HG03442 (cell line): Measurements from ENCODE around the gene DHRS11.

Experiments
- ATAC-seq: cut with Tn5 transposase; IDR thresholded peaks from one replicate; pipeline ENCODE4 v1.9.1; 2021; ENCODE audit warnings: mild to moderate bottlenecking, moderate library complexity; ENCODE audit not compliant: unreplicated experiment

The DHRS11 gene

DNA sequence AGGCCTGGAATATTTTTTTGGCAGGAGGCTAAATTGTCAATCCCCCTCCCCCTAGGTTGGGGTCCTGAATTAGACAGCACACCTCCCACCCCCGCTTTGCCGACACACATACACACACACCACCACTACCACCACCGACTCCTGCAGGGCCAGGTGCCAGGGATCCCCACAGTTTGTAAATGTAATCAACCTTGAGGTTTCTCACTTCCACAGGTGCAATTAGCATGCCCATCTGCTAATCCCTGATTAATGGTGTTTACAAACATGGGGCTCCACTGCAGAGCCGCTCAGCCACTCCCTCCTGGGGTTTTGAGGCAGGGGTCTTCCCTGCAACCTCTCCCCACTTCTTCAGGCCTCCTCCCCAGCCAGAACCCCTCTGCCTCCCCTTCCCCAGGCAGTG is 21.5 kb downstream of the DHRS11 start:
- no peak for ATAC-seq

DNA sequence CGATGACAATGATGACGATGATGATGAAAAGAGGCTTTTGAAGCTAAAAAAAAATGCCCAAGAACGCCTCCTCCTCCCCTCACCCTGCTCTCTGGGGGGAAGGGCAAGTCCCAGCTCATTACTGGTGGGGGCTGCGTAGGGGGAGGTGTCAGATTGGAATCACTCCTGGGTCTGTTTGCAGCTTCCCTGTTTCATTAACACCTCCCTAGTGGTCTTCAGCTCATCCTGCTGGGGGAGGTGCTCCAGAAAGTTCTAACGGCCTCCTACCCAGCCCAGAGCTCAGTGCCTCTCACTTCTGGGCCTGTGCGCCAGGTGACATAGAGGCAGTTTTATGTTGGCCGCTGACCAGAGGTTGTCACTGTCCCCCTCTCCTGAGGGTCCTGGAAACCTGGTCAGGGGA is 22.4 kb downstream of the DHRS11 start:
- no peak for ATAC-seq

DNA sequence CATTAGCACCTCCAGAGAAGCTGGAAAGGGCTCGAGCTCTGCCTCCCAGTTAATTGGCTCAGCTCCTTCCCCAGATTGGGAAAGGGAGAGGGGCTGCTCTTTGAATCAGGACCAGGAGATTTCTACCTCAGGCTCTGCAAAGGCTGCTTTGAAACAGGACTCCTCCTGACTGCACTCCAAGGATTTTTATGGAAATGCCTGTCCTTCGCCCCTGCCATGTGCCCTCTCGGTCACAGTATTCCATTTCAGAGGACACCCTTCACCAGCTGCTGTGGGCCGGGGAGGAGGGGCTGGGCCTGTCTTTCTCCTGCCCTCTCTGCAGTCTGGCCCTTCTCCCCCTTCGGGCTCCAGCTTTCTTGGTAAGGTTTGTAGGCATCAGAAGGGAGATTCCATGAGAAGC is 23.3 kb downstream of the DHRS11 start:
- no peak for ATAC-seq

DNA sequence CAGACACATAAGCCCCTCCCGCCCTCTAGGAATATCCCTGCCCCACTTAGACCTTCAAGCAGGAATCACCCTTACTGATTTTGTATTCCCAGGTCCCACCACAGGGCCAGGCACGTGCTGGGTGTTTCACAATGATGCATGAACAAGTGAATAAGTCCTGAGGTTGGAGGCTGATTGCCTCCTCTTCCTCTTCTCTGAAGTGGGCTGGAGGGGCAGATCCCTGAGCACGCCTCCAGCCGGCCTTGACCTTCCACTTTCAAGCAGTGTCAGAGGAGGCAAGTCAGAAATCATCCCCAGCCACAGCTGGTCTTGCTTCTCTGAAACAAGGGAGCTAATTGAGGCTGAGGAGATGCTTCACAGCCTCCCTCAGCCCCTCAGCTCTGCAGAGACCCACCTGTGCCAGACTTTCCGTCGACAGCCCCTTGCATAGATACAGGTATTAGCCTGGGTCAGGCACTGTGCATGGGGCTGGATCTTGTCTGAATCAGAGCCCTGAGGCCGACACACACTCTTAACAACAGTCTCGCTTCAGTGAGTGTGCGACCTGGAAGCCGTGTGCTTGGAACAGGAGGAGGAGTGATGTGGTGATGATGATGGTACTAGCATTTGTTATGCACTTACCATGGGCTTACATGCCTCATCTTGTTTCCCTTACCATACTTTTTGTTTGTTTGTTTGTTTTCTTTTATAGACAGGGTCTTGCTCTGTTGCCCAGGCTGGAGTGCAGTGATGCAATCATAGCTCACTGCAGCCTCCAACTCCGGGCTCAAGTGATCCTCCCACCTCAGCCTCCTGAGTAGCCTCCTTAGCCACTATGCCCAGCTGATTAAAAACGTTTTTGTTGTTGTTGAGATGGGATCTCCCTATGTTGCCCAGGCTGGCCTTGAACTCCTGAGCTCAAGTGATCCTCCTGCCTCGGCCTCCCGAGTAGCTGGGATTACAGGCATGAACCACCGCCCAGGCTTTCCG is 24.7 kb downstream of the DHRS11 start:
- ATAC-seq = no peak

DNA sequence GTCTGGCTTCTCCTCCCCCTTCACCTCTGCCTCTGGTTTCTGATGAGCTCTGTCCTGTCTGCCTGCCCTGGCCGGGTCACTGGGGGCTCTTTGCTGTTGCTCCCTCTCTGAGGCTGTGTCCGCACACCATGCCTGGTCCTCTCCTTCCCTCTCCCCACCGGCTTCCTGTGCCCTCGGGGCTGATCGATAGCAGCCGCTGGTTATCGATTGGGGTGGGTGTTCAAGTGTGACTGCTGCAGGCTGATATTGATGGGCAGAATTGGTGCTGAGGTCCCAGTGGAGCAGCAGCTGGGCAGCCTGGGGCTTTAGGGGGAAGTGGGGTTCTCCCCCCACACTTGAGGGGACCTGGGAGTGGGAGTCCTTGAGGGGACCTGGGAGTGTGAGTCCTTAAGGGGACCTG is 26.1 kb downstream of the DHRS11 start:
- no peak for ATAC-seq

DNA sequence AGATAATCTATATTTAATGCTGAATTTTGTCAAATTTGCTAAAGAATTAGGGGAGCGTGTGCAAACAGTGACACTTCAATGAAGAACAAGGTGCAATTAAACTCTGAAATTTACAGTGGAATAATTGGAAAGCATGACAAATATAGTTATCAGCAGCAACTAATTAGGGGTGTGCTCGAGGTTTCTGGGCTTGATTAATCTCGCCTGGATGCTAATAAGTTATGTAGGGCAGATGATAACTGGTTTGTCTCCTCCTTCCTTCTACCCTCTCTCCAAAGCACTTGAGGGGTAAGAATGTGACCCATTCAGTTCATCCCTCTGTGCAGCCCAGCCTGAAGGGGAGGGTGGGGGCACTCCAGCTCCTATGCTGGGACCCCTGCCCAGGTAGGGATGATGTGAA is 31.6 kb downstream of the DHRS11 start:
- no peak for ATAC-seq

DNA sequence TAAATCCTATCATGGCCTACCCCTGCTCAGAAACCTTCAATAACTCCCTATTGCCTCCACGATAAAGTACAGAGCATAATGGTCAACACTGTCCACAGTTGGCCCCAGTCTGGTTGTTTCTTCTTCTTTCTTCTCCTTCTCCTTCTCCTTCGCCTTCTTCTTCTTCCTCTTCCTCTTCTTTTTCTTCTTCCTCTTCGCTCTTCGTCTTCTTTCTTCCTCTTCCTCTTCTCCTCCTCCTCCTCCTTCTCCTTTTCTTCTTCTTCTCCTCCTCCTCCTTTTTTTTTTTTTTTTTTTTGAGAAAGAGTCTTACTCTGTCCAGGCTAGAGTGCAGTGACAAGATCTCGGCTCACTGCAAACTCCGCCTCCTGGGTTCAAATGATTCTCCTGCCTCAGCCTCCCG is 33.5 kb downstream of the DHRS11 start:
- ATAC-seq = no peak

DNA sequence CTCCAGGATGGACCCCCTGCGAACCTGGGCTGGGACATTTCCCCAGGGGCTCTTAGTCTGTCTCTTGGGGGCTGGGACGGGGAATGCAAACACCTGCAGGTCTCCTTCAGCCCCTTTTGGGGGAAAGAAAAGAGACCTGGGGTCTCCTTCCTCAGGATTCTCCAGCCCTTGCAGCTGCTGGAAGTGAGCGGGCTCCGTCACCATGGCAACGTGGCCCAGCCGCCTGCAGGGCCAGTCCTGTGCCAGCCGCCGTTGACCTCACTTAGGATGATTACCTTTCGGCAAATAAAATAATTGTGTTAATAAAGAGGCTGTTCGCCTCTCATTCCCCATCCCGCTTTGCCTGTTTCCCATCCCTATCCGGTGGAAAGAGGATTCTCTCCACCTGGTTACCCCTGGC is 35.4 kb downstream of the DHRS11 start:
- no peak for ATAC-seq

DNA sequence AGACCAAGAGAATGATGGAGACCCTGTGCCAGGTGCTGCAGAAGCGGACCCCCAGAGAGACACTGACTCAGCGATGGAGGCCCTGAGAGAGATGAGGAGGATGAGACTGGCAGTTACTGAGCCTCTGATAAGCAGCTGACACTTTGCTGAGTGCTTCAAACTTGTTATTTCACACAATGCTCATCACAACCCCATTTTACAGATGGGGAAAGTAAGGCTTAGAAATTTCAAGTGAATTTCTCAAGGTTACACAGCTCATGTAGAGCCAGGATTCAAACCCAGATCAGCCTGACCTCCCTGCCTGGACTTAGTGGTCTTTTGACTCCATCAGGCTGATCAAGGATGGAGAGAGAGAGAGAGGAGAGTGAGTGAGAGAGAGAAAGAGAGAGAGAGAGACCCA is 36.9 kb downstream of the DHRS11 start:
- no peak for ATAC-seq

DNA sequence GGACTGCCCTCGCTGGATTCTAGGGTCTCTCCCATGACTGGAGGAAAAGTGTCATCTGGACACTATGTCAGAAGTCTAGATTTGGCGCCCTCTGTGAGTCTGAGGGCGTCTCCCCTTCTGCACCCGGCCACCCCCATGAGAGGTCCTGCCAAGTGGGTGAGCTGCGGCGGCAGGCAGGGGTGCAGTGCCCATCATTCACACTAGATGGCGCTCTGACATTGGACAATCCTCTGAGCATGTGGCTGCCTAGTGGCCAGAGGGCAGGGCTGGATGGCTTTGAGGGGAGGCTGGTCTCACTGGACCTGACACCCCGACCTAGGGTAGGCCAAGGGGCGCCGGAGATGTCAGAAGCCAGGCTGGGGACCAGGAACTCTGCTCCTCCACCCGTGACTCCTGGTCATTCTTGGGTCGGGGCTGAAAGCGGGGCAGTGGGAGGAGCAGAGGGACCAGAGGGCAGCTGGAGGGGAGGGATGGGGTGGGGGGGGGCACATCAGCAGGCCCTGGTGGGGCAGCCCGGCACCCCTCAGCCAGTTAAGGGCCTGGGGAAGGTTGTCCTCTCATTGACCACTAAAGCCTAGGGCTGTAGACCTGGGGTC is 37.7 kb downstream of the DHRS11 start:
- ATAC-seq = no peak

DNA sequence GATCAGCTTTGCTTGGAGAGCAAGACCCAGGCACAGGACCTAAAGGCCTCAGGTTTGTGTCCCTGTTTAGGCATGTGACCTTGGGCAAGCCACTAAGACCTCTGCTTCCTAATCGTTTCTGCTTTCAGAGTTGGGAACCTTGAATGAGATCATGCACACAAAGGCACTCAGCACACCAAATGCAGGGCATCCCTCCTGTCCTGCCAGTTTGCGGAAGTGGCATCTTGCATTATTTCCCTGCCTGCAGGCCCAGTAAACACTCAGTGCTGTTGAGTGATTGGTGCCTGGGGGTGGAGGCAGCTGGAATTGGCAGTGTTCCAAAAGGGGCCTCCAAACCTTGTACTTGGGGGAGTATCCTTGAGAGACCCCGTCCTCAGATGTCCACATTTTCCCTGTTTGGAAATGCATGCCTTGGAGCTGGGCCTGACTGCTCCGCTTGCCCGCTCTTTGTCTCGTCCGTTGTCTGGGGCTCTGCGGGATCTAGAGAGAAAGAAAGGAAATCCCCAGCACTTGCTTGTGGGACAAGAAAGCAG is 38.4 kb downstream of the DHRS11 start:
- no peak for ATAC-seq

DNA sequence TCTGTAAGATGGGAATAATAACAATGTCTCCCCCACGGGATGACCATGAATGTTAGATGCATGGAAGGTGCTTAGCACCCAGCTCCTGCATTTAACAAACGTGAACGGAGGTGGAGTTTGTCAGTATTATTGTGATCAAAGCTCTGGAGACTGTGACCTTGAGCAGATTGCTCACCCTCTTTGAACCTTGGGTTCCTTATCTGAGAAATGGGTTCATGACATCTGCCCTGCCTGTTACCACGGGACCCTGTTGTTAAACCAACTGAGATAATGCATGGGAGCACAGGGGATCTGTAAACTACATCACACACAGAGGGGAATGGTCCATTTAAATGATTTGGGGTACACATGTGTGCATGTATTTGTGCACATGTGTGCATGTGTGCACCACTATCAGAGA is 39.3 kb downstream of the DHRS11 start:
- no peak for ATAC-seq

DNA sequence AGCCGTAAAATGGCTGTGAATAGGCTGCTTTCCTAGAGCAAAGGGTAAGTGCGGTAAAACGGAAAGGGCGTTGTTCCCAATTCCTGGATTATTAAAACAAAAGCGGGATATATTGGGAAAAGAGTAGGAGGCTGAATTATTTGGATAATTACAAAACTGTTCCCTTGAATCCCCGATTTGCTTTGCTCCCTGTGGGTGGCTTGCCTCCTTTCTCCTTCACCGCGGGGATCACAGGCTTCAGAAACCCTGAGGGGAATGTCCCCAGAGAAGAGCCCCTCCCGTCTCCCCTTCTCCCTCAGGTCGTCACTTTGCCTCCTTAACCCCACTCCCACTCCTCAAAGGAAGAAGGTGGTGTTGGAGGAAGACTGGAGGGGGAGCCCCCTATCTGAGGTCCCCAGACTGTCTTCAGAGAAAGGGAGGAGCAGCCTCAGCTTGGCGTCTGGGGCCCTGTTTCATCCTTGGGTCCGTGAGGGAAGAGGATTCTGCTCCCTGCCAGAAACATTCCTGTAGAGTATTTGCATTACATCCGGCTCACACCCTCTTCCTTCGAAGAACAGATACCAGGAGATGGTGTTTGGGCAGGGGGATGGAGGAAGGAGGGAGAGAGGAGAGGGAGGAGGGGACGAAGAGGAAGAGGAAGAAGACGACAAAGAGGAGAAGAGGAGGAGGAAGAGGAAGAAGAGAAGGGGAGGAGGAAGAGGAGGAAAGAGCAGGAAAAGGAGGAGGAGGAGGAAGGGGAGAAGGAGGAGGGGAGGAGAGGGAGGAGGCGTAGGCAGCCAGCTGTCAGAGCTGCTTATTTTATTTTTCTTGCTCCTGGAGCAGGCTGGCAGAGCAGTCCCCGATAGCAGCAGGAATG is 41.5 kb downstream of the DHRS11 start:
- ATAC-seq = no peak

DNA sequence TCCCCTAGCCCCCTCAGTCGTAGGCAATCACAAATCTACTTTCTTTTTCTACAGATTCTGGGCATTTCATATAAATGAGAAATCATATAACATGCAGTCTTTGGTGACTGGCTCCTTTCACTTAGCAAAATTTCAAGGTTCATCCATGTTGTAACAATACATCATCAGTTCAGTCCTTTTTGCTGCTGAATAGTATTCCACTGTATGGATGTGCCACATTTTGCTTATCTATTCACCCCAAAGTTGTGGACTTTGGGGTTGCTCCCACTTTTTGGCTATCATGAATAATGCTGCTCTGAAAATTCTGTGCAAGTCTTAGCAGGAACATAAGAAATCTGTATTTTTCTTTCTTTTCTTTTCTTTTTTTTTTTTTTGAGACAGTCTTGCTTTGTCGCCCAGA is 48.7 kb downstream of the DHRS11 start:
- no peak for ATAC-seq

DNA sequence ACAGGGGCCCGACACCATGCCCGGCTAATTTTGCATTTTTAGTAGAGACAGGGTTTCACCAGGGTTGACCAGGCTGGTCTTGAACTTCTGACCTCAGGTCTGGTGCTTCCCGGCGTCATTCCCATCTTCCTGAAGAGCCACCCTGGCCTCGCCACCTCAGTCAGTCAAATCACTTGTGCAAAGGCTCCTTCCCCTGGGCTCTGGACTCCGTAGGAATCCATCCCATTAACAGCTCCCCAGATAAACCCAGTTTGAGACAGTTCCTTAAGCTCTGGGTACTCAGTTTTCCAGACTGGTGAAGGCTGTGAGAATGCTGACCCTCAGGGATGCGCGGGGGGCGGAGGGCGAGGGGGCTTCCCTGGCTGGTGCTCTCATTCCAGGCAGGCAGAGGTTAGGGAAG is 49.2 kb downstream of the DHRS11 start:
- ATAC-seq = no peak

DNA sequence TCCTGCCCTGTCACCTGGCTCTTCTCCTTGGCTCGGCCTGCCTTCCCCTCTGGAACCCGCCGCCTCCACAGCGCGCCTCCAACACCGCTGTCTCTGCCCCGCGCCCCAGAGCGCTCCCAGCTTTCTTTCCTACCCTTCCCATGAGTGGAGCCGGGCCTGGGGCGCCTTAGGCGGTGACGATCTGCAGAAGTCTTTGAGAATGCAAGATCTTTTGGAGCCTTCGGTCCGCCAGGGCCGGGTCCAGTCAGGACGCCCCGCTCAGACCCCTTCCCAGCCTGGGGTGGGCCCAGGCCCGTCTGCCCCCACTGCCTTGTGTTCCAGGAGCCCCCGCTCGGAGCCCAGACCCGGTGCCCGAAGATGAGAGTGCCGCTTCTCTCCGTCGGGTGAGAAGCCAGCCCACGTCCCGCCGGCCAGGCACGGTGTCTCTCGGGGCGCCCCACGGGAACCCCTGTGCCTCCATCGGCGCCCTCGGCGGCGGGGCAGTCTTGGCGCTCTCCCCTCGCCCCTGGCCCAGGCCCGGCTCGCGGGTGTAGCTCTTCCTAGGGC is 49.7 kb downstream of the DHRS11 start:
- no peak for ATAC-seq

DNA sequence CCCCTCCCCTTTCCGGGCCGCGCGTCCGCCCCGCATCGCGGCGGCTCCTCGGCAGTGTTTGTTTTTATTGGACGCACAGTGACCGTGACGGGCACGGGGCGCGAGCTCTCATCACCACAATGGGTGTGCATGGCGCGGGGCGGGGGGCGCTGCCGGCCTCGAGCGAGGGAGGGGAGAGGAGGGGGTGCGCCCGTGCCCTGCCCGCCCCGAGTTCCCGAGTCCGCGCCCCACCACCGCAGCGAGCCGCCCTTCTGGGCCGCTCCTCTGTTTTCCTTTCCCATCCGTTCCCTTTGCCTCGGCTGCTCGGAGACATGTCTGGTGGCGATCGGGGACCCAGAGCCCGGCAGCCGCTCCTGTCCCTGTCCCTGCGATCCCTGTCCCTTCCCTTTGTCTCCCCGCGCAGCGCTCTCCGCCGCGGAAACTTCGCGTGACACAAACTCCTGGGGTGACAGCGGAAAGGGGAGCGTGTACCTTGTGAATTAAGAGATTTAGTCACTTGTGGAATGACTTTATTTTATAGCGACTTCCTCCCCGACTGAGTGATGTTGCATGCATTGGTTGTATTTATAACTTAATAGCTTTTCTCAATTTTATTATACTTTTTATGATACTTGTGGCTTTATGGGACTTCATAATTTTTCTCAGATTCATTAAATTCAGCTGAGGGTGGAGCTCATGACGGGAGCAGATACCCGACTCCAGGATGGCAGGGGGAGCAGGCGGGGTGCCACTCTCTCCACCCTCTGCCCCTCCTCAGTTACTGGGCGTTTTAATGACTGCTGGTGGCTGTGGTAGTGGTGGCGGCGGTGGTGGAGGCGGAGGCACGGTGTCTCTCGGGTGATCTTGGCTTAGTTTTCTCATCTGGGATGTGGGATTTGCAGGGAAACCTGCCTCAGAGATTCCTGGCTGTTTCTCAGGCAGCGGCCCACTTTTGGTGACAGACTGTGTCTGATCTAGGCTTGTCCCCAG is 50.5 kb downstream of the DHRS11 start:
- no peak for ATAC-seq

DNA sequence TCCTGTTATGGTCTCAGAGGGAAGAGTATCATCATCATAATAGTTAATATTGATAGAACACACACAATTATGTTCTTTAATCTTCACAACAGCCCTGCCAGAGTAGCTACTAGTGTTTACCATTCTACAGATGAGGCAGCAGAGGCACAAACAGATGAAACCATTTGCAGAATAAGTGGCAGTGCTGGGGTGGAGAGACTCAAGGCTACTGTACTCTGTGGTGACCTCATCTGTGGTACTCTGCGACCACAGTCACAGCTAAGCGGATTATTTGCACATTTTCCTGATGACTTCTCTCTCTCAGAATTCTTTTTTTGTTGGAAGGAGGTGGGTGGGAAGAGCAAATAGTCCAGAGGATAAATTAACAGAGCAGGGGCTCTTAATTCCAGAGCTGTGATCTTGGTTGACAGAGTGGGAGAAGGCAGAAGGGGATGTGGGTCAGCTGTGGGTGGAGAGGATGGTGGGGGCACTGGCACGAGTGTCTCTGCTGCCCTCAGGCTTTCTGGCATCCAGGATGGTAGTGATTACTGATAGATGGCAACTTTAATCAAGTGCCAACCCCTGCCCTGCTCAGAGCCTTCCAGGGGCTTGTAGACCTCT is 51.5 kb downstream of the DHRS11 start:
- no peak for ATAC-seq

DNA sequence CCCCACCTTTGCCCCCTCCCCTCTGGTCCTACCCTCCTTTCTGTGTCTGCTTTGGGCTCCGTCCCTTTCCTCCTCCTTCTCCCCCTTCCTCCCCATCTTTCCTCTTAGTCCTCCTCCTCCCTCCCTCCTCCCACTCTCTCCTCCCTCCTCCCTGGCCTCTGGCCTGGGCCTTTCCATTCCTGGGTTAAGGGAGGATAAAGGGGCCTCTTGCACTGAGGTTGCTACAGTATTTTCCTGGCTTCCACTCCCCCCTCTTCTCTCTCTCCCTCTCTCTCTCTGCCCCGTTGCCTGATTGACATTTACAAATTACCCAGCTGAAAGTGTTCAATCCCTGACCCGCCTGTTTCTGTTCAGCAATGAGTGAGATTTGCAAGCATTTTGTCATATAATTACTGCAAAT is 53.7 kb downstream of the DHRS11 start:
- no peak for ATAC-seq
